OCI-LY1 (cell line): ENCODE data around the gene LRRC4B.

Experiments
- EZH2 ChIP-seq: fragments of 200-600 bp; sonication (generic), shearing (Covaris generic); IDR thresholded peaks from 2 replicates; pipeline ENCODE4 v1.8.0; 2017; ENCODE audit warnings: borderline replicate concordance, mixed run types, mild to moderate bottlenecking, antibody characterized with exemption, low read length, moderate library complexity, mixed read lengths
- TF ChIP-seq, protein P1 (sequence below): fragments of 200-600 bp; sonication (generic), shearing (Covaris generic); IDR thresholded peaks from 2 replicates; pipeline ENCODE4 v1.5.1; 2017; ENCODE audit warnings: mild to moderate bottlenecking, antibody characterized with exemption, low read length, moderate library complexity, mixed read lengths

DNA sequence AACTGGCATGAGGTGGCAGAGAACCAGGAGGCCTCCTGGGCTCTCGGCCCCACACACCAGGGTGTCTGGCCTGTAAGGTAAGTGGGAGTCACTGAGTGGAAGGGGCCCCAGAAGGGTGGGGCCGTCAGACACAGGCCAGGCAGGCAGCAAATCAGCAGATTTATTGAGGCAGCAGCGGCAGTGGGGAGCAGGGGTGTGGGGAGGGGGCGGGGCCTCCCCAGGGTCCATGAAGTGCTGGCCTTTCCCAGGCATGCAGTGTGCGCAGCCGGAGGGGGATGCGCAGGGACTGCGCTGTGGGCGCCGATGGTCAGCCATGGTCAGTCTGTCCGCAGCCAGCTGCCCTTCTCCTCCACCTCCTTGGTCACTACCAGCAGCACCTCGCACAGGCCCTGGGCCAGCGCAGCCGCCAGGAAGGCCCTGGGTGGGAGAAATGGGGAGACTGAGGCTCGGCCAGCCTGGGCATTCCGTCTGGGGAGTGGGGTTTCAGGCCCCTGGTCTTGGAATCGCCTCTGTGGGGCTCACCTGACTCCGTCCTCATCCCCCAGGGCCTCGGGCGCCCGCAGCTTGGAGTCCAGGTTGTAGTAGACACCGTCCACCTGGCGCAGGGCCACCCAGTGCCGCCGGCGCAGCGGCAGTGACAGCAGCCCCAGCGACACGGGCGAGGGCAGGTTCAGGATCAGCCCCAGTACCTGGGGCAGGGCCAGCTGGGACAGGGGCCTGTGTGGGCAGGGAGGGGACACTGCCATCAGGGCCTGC is 62.2 kb downstream of the LRRC4B start:
- TF ChIP-seq, protein P1, sequence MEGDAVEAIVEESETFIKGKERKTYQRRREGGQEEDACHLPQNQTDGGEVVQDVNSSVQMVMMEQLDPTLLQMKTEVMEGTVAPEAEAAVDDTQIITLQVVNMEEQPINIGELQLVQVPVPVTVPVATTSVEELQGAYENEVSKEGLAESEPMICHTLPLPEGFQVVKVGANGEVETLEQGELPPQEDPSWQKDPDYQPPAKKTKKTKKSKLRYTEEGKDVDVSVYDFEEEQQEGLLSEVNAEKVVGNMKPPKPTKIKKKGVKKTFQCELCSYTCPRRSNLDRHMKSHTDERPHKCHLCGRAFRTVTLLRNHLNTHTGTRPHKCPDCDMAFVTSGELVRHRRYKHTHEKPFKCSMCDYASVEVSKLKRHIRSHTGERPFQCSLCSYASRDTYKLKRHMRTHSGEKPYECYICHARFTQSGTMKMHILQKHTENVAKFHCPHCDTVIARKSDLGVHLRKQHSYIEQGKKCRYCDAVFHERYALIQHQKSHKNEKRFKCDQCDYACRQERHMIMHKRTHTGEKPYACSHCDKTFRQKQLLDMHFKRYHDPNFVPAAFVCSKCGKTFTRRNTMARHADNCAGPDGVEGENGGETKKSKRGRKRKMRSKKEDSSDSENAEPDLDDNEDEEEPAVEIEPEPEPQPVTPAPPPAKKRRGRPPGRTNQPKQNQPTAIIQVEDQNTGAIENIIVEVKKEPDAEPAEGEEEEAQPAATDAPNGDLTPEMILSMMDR, result no peak
- TF ChIP-seq EZH2, result no peak
